H1 (cell line): ENCODE results near the gene FUNDC2. TPM values are rescaled to one million over a fixed set of nuclear protein-coding genes. Genes with fewer than 3 reads are reported as not detected.

ENCODE experiments used
- ASH2L ChIP-seq: fragments of 200-600, 300-600 bp; sonication (generic); IDR thresholded peaks from one replicate; pipeline ENCODE4 v1.7.1; 2017; ENCODE audit warnings: low read length
- CHD2 ChIP-seq: IDR thresholded peaks from 2 replicates; pipeline ENCODE4 v1.6.1; 2012; ENCODE audit warnings: low read length, improper control_type of control experiment
- CTCF ChIP-seq, 3 experiments: IDR thresholded peaks; 1 replicate in 2 of 3; 2 replicates in 1 of 3; pipeline versions ENCODE4 v1.5.1 to v1.6.1; 2011; ENCODE audit warnings: low read length in 3 of 3, mild to moderate bottlenecking in 3 of 3, inconsistent platforms in 2 of 3, low read depth in 1 of 3, moderate library complexity in 1 of 3; ENCODE audit not compliant: insufficient read depth in 1 of 3; ENCODE audit errors: control extremely low read depth in 1 of 3
- GTF2F1 ChIP-seq: IDR thresholded peaks from 2 replicates; pipeline ENCODE4 v1.6.1; 2012; ENCODE audit warnings: low read depth, low read length, improper control_type of control experiment, borderline replicate concordance
- KDM1A ChIP-seq: fragments of 200-600, 300-600 bp; sonication (generic); IDR thresholded peaks from 2 replicates; pipeline ENCODE4 v1.7.1; 2016; ENCODE audit warnings: mild to moderate bottlenecking, low read length, borderline replicate concordance
- RBBP5 ChIP-seq: IDR thresholded peaks from 2 replicates; pipeline ENCODE4 v1.7.1; 2012; ENCODE audit warnings: low read depth, mild to moderate bottlenecking, inconsistent platforms, low read length, moderate library complexity, borderline replicate concordance
- SIN3A ChIP-seq, 2 experiments: IDR thresholded peaks in 1 of 2; conservative IDR thresholded peaks in 1 of 2; 2 replicates each; pipeline ENCODE4 v1.6.1; 2011 to 2012; ENCODE audit warnings: low read length in 2 of 2, improper control_type of control experiment in 1 of 2, low read depth in 1 of 2, mild to moderate bottlenecking in 1 of 2
- SP2 ChIP-seq: IDR thresholded peaks from 2 replicates; pipeline ENCODE4 v1.6.1; 2012; ENCODE audit warnings: mild to moderate bottlenecking, low read length, inconsistent platforms
- SP4 ChIP-seq: IDR thresholded peaks from 2 replicates; pipeline ENCODE4 v1.6.1; 2012; ENCODE audit warnings: low read length, inconsistent platforms
- ZNF274 ChIP-seq: IDR thresholded peaks from 2 replicates; pipeline ENCODE4 v1.7.0; 2012; ENCODE audit warnings: low read length, borderline replicate concordance; ENCODE audit errors: extremely low read depth
- polyA plus RNA-seq, 7 experiments: library from polyadenylated mRNA; depleted of rRNA in 3 of 7; stranded (reverse) in 5 of 7; unstranded in 2 of 7; fragments of >200 nt in 5 of 7; fragments of 200-250 nt in 2 of 7; gene quantifications; 1 replicate in 5 of 7; 2 replicates in 1 of 7; 4 replicates in 1 of 7; pipeline versions ENCODE4 v1.2.1 to v1.2.3, GENCODE V29; 2011 to 2013; ENCODE audit warnings: missing spikeins in 2 of 7, mixed read lengths in 2 of 7
- total RNA-seq: library from RNA; stranded (reverse); fragmentation: NEBNext Ultra II Directional; extraction: Animal tissue kit (Norgen Biotek cat#: 25700); gene quantifications from 2 replicates; pipeline ENCODE4 v1.2.1, GENCODE V29; 2021
- TF ChIP-seq, protein P1 (sequence below): IDR thresholded peaks from 2 replicates; pipeline ENCODE4 v1.6.1; 2011; ENCODE audit warnings: low read length, improper control_type of control experiment

The FUNDC2 gene
- total and polyA plus RNA-seq, 2 of the 8 experiments (the other 6 are each of a cell fraction or from before 2014, with no cell fraction given): 67.7 to 93.7 TPM

- TF ChIP-seq KDM1A (no peak), RBBP5 (no peak), ASH2L (no peak), SIN3A (conservative IDR thresholded peaks at IDR 0.05 in 1 of 2, IDR thresholded peaks at IDR 0.05 in 1 of 2; ENCODE audit: low read depth in 1 of 2, low read length in 2 of 2) (0 out of 4 replicates have a peak, but pooled peaks of 1 of the 2 experiments have one; percentile 32), ZNF274 (no peak), CHD2 (no peak), GTF2F1 (no peak), CTCF (IDR thresholded peaks at IDR 0.05; ENCODE audit: control extremely low read depth in 1 of 3, insufficient read depth in 1 of 3, low read depth in 1 of 3, low read length in 3 of 3) (no peak), SP2 (no peak), SP4 (no peak)
- TF ChIP-seq, protein P1, sequence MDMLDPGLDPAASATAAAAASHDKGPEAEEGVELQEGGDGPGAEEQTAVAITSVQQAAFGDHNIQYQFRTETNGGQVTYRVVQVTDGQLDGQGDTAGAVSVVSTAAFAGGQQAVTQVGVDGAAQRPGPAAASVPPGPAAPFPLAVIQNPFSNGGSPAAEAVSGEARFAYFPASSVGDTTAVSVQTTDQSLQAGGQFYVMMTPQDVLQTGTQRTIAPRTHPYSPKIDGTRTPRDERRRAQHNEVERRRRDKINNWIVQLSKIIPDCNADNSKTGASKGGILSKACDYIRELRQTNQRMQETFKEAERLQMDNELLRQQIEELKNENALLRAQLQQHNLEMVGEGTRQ: no peak
These were observed 44.5 kb downstream of the FUNDC2 start, which contains the start of the genes BRCC3, CMC4 and MTCP1 (continued) for GRCh38 chrX:155070975-155071693.
